ENCODE data around the gene CENPK.

DNA sequence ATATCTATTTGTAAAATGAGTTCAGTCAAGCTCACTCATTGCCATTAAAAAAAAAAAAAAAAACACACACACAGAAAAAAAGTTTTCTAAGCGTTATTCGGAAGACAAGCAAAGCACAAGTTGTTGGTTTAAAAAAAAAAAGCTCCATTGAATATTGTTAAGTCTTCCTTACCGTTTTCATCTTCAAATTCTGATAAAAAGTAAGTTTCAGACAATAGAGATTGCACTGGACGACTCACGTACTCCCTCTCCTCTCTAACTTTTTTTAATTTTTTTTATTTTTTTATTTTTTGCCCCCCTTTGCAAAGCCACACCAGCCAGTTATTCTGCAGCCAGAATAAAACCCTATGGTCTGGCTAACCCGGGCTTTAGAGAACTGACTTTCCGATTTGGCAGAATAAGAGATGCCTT is 81.8 kb downstream of the CENPK start:
- TF ChIP-seq, protein P1, sequence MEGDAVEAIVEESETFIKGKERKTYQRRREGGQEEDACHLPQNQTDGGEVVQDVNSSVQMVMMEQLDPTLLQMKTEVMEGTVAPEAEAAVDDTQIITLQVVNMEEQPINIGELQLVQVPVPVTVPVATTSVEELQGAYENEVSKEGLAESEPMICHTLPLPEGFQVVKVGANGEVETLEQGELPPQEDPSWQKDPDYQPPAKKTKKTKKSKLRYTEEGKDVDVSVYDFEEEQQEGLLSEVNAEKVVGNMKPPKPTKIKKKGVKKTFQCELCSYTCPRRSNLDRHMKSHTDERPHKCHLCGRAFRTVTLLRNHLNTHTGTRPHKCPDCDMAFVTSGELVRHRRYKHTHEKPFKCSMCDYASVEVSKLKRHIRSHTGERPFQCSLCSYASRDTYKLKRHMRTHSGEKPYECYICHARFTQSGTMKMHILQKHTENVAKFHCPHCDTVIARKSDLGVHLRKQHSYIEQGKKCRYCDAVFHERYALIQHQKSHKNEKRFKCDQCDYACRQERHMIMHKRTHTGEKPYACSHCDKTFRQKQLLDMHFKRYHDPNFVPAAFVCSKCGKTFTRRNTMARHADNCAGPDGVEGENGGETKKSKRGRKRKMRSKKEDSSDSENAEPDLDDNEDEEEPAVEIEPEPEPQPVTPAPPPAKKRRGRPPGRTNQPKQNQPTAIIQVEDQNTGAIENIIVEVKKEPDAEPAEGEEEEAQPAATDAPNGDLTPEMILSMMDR (IDR thresholded peaks at IDR 0.05), result no peak
- TF ChIP-seq POLR2AphosphoS5 (IDR thresholded peaks at IDR 0.05; ENCODE audit: low read depth, low read length) (no peak), TCF7L2 (IDR thresholded peaks at IDR 0.05; ENCODE audit: low read depth, low read length) (no peak), SIN3A (IDR thresholded peaks at IDR 0.05; ENCODE audit: borderline replicate concordance, insufficient read depth, low read depth, low read length) (no peak)
- TF ChIP-seq, protein P2, sequence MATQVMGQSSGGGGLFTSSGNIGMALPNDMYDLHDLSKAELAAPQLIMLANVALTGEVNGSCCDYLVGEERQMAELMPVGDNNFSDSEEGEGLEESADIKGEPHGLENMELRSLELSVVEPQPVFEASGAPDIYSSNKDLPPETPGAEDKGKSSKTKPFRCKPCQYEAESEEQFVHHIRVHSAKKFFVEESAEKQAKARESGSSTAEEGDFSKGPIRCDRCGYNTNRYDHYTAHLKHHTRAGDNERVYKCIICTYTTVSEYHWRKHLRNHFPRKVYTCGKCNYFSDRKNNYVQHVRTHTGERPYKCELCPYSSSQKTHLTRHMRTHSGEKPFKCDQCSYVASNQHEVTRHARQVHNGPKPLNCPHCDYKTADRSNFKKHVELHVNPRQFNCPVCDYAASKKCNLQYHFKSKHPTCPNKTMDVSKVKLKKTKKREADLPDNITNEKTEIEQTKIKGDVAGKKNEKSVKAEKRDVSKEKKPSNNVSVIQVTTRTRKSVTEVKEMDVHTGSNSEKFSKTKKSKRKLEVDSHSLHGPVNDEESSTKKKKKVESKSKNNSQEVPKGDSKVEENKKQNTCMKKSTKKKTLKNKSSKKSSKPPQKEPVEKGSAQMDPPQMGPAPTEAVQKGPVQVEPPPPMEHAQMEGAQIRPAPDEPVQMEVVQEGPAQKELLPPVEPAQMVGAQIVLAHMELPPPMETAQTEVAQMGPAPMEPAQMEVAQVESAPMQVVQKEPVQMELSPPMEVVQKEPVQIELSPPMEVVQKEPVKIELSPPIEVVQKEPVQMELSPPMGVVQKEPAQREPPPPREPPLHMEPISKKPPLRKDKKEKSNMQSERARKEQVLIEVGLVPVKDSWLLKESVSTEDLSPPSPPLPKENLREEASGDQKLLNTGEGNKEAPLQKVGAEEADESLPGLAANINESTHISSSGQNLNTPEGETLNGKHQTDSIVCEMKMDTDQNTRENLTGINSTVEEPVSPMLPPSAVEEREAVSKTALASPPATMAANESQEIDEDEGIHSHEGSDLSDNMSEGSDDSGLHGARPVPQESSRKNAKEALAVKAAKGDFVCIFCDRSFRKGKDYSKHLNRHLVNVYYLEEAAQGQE (IDR thresholded peaks at IDR 0.05; ENCODE audit: insufficient read depth in 1 of 2, low read depth in 2 of 2, low read length in 1 of 2), result no peak

Data from Panc1 (cell line).